ENCODE results near the gene EMX2. TPM values are rescaled to one million over a fixed set of nuclear protein-coding genes. Genes with fewer than 3 reads are reported as not detected.

Gene EMX2
- total and polyA plus RNA-seq, 2 experiments from 2014 or later = not detected

GRCh38 chr10:117535298-117536071 lies 7.1 kb upstream of the EMX2 start:
- H3K27ac ChIP-seq = no peak overlapping the region
- WGBS (ENCODE audit: low lambda C conversion rate, missing lambda C conversion rate) = 5% methylated on average over 42 of the region's 54 CpGs
- peaks cover 98% of the 10 kb centered on the region for H3K27me3 ChIP-seq
- peak overlapping the region; percentile 97 for H3K4me2 ChIP-seq
- H3K79me2 ChIP-seq = no peaks in the 10 kb centered on the region
- H3K36me3 ChIP-seq (replicated peaks; ENCODE audit: insufficient read depth, low read depth) = no peaks in the 10 kb centered on the region
- H3K9me3 ChIP-seq (ENCODE audit: low read depth) = no peaks in the 10 kb centered on the region
- no peaks in the 10 kb centered on the region for H4K20me1 ChIP-seq (ENCODE audit: insufficient read depth, poor library complexity, severe bottlenecking)
- peak; percentile 48 for DNase-seq (ENCODE audit: low spot score)
- H3K9me2 ChIP-seq (replicated peaks; ENCODE audit: insufficient read depth) = no peaks in the 10 kb centered on the region
- H3K4me3 ChIP-seq = peak overlapping the region; percentile 36
- peaks cover 21% of the 10 kb centered on the region for H3K4me1 ChIP-seq (ENCODE audit: insufficient read depth)
- H2AFZ ChIP-seq = peak overlapping the region; percentile 92
- TF ChIP-seq EZH2 (IDR thresholded peaks at IDR 0.05; ENCODE audit: borderline replicate concordance) (no peak), EZH2phosphoT487 (IDR thresholded peaks at IDR 0.05; ENCODE audit: low read depth, severe bottlenecking, unreplicated experiment) (no peak)
- TF ChIP-seq, protein P1, sequence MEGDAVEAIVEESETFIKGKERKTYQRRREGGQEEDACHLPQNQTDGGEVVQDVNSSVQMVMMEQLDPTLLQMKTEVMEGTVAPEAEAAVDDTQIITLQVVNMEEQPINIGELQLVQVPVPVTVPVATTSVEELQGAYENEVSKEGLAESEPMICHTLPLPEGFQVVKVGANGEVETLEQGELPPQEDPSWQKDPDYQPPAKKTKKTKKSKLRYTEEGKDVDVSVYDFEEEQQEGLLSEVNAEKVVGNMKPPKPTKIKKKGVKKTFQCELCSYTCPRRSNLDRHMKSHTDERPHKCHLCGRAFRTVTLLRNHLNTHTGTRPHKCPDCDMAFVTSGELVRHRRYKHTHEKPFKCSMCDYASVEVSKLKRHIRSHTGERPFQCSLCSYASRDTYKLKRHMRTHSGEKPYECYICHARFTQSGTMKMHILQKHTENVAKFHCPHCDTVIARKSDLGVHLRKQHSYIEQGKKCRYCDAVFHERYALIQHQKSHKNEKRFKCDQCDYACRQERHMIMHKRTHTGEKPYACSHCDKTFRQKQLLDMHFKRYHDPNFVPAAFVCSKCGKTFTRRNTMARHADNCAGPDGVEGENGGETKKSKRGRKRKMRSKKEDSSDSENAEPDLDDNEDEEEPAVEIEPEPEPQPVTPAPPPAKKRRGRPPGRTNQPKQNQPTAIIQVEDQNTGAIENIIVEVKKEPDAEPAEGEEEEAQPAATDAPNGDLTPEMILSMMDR (IDR thresholded peaks at IDR 0.05; ENCODE audit: poor library complexity) = no peak

- Histone ChIP-seq H3K4me2 (no peak overlapping the region), H3K79me2 (no peaks in the 10 kb centered on the region), H3K9me2 (replicated peaks; ENCODE audit: insufficient read depth) (no peaks in the 10 kb centered on the region)
These were observed 6.3 kb upstream of the EMX2 start for GRCh38 chr10:117536072-117536865.

DNA sequence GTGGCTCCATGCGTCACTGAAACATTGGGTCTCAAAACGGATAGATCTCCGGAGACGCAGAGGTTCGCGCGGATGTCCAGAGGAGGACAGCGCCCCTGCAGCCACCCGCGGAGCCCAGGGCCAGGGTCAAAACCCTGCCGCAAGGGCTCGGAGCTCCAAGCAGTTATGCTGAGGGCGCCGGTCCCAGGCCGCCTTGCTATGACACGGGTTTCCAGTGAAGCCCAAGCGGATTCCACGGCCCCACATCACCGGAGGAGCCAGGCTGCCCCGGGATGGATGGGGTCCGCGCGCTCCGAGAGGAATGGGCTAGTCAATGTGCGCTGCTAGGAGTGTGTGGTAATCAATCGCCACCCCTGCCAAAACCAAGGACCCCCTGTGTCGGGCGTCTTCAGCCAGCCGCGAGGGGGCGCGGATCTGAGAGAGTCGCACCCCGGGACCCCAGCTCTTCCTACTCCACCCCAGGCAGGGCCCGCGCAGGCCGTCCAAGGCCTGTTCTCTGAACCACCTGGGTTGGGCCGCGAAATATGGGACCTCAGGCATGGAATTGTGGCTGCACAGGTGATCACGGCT lies 5.6 kb upstream of the EMX2 start:
- Histone ChIP-seq H3K79me2 (no peaks in the 10 kb centered on the region), H3K4me3 (no peak overlapping the region), H3K4me2 (peak overlapping the region; percentile 72), H3K27me3 (peaks cover 97% of the 10 kb centered on the region), H3K9me3 (ENCODE audit: low read depth) (no peaks in the 10 kb centered on the region), H3K4me1 (ENCODE audit: insufficient read depth) (peaks cover 22% of the 10 kb centered on the region), H3K36me3 (replicated peaks; ENCODE audit: insufficient read depth, low read depth) (no peaks in the 10 kb centered on the region), H3K27ac (no peak overlapping the region), H3K9me2 (replicated peaks; ENCODE audit: insufficient read depth) (no peaks in the 10 kb centered on the region), H4K20me1 (ENCODE audit: insufficient read depth, poor library complexity, severe bottlenecking) (no peaks in the 10 kb centered on the region), H2AFZ (no peak overlapping the region)
- 6% methylated on average over 40 of the region's 40 CpGs for WGBS (ENCODE audit: low lambda C conversion rate, missing lambda C conversion rate)
- no peak for DNase-seq (ENCODE audit: low spot score)
- TF ChIP-seq, protein P1 (IDR thresholded peaks at IDR 0.05; ENCODE audit: poor library complexity) = no peak
- peak; percentile 20 for TF ChIP-seq EZH2phosphoT487 (IDR thresholded peaks at IDR 0.05; ENCODE audit: low read depth, severe bottlenecking, unreplicated experiment)
- TF ChIP-seq EZH2 (IDR thresholded peaks at IDR 0.05; ENCODE audit: borderline replicate concordance) = peak; percentile 41

More at GRCh38 chr10:117536072-117536865, 6.3 kb upstream of the EMX2 start:
- Histone ChIP-seq H3K4me3 (no peak overlapping the region), H3K36me3 (replicated peaks; ENCODE audit: insufficient read depth, low read depth) (no peaks in the 10 kb centered on the region), H3K27ac (no peak overlapping the region), H4K20me1 (ENCODE audit: insufficient read depth, poor library complexity, severe bottlenecking) (no peaks in the 10 kb centered on the region), H2AFZ (no peak overlapping the region), H3K9me3 (ENCODE audit: low read depth) (no peaks in the 10 kb centered on the region), H3K27me3 (peaks cover 98% of the 10 kb centered on the region), H3K4me1 (ENCODE audit: insufficient read depth) (peaks cover 21% of the 10 kb centered on the region)
- TF ChIP-seq EZH2 (IDR thresholded peaks at IDR 0.05; ENCODE audit: borderline replicate concordance) (peak; percentile 63), EZH2phosphoT487 (IDR thresholded peaks at IDR 0.05; ENCODE audit: low read depth, severe bottlenecking, unreplicated experiment) (peak; percentile 88)
- TF ChIP-seq, protein P1 (IDR thresholded peaks at IDR 0.05; ENCODE audit: poor library complexity) = no peak
- DNase-seq (ENCODE audit: low spot score) = no peak
- WGBS (ENCODE audit: low lambda C conversion rate, missing lambda C conversion rate) = 11% methylated on average over 35 of the region's 35 CpGs

All from hepatocyte (in vitro differentiated cells).